DOHH2 (cell line): ENCODE data around the gene SLC6A17.

ENCODE experiments used
- H3F3A ChIP-seq: fragments of 200-600 bp; sonication (generic), shearing (Covaris generic); 2 replicates; pipeline ENCODE4 v1.6.0; 2016; ENCODE audit warnings: antibody characterized with exemption, mild to moderate bottlenecking; ENCODE audit not compliant: control insufficient read depth, insufficient read depth
- H3K27ac ChIP-seq: fragments of 200-600 bp; sonication (generic); 2 replicates; pipeline ENCODE4 v1.5.1; 2014; ENCODE audit warnings: low read depth, mild to moderate bottlenecking, low read length, moderate library complexity
- H3K27me3 ChIP-seq: fragments of 200-600 bp; sonication (generic); 2 replicates; pipeline ENCODE4 v1.6.1; 2014; ENCODE audit warnings: mild to moderate bottlenecking, low read length, mixed read lengths; ENCODE audit not compliant: control insufficient read depth
- H3K36me3 ChIP-seq: fragments of 200-600 bp; sonication (generic); 2 replicates; pipeline ENCODE4 v1.6.1; 2014; ENCODE audit warnings: mild to moderate bottlenecking, low read length, moderate library complexity, mixed read lengths; ENCODE audit not compliant: control insufficient read depth
- H3K4me1 ChIP-seq: fragments of 200-600 bp; sonication (generic); 2 replicates; pipeline ENCODE4 v1.6.1; 2014; ENCODE audit warnings: mild to moderate bottlenecking, low read length, mixed read lengths; ENCODE audit not compliant: control insufficient read depth
- H3K4me2 ChIP-seq: fragments of 200-600 bp; sonication (generic); 2 replicates; pipeline ENCODE4 v1.6.0; 2014; ENCODE audit warnings: mild to moderate bottlenecking, low read length, moderate library complexity
- H3K4me3 ChIP-seq: fragments of 200-600 bp; sonication (generic); 2 replicates; pipeline ENCODE4 v1.5.1; 2014; ENCODE audit warnings: mild to moderate bottlenecking, low read length, mixed read lengths
- H3K79me2 ChIP-seq: fragments of 200-600 bp; sonication (generic); 2 replicates; pipeline ENCODE4 v1.6.1; 2014; ENCODE audit warnings: mild to moderate bottlenecking, low read length, mixed read lengths; ENCODE audit not compliant: control insufficient read depth
- H3K9me2 ChIP-seq: fragments of 200-600 bp; sonication (generic); replicated peaks from 2 replicates; pipeline ENCODE4 v1.6.1; 2014; ENCODE audit warnings: mild to moderate bottlenecking, low read length, mixed read lengths; ENCODE audit not compliant: control insufficient read depth
- H3K9me3 ChIP-seq: fragments of 200-600 bp; sonication (generic); 2 replicates; pipeline ENCODE4 v1.6.1; 2014; ENCODE audit warnings: antibody characterized with exemption, low read length, mixed read lengths; ENCODE audit not compliant: control insufficient read depth, insufficient read depth
- H4K20me1 ChIP-seq: fragments of 200-600 bp; sonication (generic); 2 replicates; pipeline ENCODE4 v1.6.0; 2014; ENCODE audit warnings: low read depth, mild to moderate bottlenecking, antibody characterized with exemption, low read length, moderate library complexity; ENCODE audit not compliant: control insufficient read depth, insufficient read depth
- EZH2phosphoT487 ChIP-seq: fragments of 200-600 bp; sonication (generic); IDR thresholded peaks from 2 replicates; pipeline ENCODE4 v1.6.1; 2017; ENCODE audit warnings: borderline replicate concordance, mild to moderate bottlenecking, antibody characterized with exemption, low read length, moderate library complexity, mixed read lengths
- TF ChIP-seq, protein P1 (sequence below): fragments of 200-600 bp; sonication (generic); IDR thresholded peaks from one replicate; pipeline ENCODE4 v1.5.1; 2014; ENCODE audit warnings: antibody characterized with exemption, mild to moderate bottlenecking, low read depth, low read length; ENCODE audit not compliant: poor library complexity, severe bottlenecking

SLC6A17 gene

GRCh38 chr1:110135246-110135645 is 15.0 kb upstream of the SLC6A17 start:
- Histone ChIP-seq H4K20me1 (no peaks in the 10 kb centered on the region), H3K9me3 (no peaks in the 10 kb centered on the region), H3K27me3 (peaks cover 29% of the 10 kb centered on the region), H3K79me2 (no peaks in the 10 kb centered on the region), H3K27ac (no peak overlapping the region), H3F3A (no peaks in the 10 kb centered on the region), H3K36me3 (no peaks in the 10 kb centered on the region), H3K9me2 (no peaks in the 10 kb centered on the region), H3K4me2 (no peak overlapping the region), H3K4me1 (no peaks in the 10 kb centered on the region), H3K4me3 (no peak overlapping the region)
- TF ChIP-seq, protein P1, sequence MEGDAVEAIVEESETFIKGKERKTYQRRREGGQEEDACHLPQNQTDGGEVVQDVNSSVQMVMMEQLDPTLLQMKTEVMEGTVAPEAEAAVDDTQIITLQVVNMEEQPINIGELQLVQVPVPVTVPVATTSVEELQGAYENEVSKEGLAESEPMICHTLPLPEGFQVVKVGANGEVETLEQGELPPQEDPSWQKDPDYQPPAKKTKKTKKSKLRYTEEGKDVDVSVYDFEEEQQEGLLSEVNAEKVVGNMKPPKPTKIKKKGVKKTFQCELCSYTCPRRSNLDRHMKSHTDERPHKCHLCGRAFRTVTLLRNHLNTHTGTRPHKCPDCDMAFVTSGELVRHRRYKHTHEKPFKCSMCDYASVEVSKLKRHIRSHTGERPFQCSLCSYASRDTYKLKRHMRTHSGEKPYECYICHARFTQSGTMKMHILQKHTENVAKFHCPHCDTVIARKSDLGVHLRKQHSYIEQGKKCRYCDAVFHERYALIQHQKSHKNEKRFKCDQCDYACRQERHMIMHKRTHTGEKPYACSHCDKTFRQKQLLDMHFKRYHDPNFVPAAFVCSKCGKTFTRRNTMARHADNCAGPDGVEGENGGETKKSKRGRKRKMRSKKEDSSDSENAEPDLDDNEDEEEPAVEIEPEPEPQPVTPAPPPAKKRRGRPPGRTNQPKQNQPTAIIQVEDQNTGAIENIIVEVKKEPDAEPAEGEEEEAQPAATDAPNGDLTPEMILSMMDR = no peak
- no peak for TF ChIP-seq EZH2phosphoT487

- TF ChIP-seq, protein P1 = no peak
- TF ChIP-seq EZH2phosphoT487 = no peak
- Histone ChIP-seq H3K36me3 (no peaks in the 10 kb centered on the region), H3K9me2 (no peaks in the 10 kb centered on the region), H3F3A (no peaks in the 10 kb centered on the region), H3K9me3 (no peaks in the 10 kb centered on the region), H3K4me1 (no peaks in the 10 kb centered on the region), H3K79me2 (no peaks in the 10 kb centered on the region), H3K27me3 (peaks cover 25% of the 10 kb centered on the region), H4K20me1 (no peaks in the 10 kb centered on the region), H3K4me3 (no peak overlapping the region), H3K4me2 (no peak overlapping the region), H3K27ac (no peak overlapping the region)
These were observed 14.6 kb upstream of the SLC6A17 start for GRCh38 chr1:110135666-110136065.

DNA sequence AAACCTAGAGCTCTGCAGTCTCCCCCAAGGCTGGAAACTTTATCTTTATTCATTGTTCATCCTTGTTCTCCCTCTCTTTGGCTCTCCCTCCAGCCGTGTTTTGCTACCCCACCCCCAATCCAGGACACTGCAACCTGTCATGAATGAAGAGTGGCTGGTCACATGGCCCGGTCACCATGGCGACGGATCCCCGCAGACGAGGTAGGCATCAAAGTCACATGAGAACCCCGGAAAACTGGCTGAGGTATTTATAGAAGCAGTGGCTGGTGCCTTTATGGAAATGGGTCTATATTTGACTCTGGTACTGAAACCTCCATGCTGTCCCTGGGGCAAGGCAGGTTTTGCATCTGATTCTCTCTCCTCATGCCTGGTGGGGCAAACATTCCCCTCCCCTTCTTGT is 13.4 kb upstream of the SLC6A17 start:
- no peak overlapping the region for H3K4me2 ChIP-seq
- H3K9me3 ChIP-seq = no peaks in the 10 kb centered on the region
- no peaks in the 10 kb centered on the region for H3K36me3 ChIP-seq
- no peaks in the 10 kb centered on the region for H3K79me2 ChIP-seq
- no peaks in the 10 kb centered on the region for H3K9me2 ChIP-seq
- H3K27me3 ChIP-seq = peaks cover 19% of the 10 kb centered on the region
- no peaks in the 10 kb centered on the region for H4K20me1 ChIP-seq
- no peaks in the 10 kb centered on the region for H3K4me1 ChIP-seq
- no peak overlapping the region for H3K4me3 ChIP-seq
- no peak overlapping the region for H3K27ac ChIP-seq
- H3F3A ChIP-seq = no peaks in the 10 kb centered on the region
- TF ChIP-seq EZH2phosphoT487 = no peak
- TF ChIP-seq, protein P1 = no peak

DNA sequence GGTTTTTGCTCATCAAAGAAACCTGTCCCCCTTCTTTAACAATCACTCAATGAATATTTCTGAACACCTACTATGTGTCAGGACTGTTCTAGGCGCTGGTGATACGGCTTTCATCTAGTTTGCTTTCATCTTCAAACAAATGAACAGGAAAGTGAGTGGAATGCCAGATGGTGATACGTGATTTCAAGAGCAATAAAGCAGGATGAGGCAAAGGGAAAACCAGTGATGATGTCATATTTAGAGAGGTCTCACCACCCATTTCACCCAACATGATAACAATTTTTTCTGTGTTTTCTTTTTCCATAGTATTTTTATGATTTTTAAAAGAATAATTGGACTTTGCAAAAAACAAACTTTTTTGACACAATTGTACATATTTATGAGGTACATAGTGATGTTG is 11.3 kb upstream of the SLC6A17 start:
- Histone ChIP-seq H3K9me3 (no peaks in the 10 kb centered on the region), H4K20me1 (no peaks in the 10 kb centered on the region), H3K4me2 (no peak overlapping the region), H3K36me3 (no peaks in the 10 kb centered on the region), H3K4me1 (no peaks in the 10 kb centered on the region), H3K4me3 (no peak overlapping the region), H3K27me3 (peaks cover 28% of the 10 kb centered on the region), H3K9me2 (no peaks in the 10 kb centered on the region), H3F3A (no peaks in the 10 kb centered on the region), H3K79me2 (no peaks in the 10 kb centered on the region), H3K27ac (no peak overlapping the region)
- TF ChIP-seq EZH2phosphoT487 = no peak
- TF ChIP-seq, protein P1 = no peak
